PC-9 (cell line): ENCODE results near the gene ABLIM2. TPM values are rescaled to one million over a fixed set of nuclear protein-coding genes. Genes with fewer than 3 reads are reported as not detected.

Experiments
- BruUV-seq: library from RNA; stranded (reverse); fragments of 400-500 nt; replicated peaks from 2 replicates; lab custom pipeline; 2021; lab: Mats Ljungman, UMichigan
- CTCF ChIA-PET: fragments of 300-600 bp; sonication (Branson Sonifier 250); formaldehyde crosslinking; loops from one replicate; lab custom pipeline; 2022; ENCODE audit warnings: antibody characterized with exemption; lab: Charles Lee
- POLR2A ChIA-PET: fragments of 300-600 bp; sonication (Branson Sonifier 250); formaldehyde crosslinking; loops from one replicate; lab custom pipeline; 2022; ENCODE audit warnings: antibody characterized with exemption; ENCODE audit not compliant: unreplicated experiment; lab: Charles Lee
- DNase-seq, 2 experiments: peaks; one replicate each; pipeline versions ENCODE4 v3.0.0 to v3.0.0-alpha.2; 2015 to 2022; ENCODE audit warnings: mixed read lengths in 1 of 2
- H2AFZ ChIP-seq: fragments of 200-600 bp; sonication (generic); 2 replicates; pipeline ENCODE4 v1.8.1; 2017; ENCODE audit warnings: antibody characterized with exemption
- H3F3A ChIP-seq: fragments of 200-600 bp; sonication (generic); 2 replicates; pipeline ENCODE4 v1.8.1; 2017; ENCODE audit warnings: antibody characterized with exemption, mild to moderate bottlenecking, low read depth; ENCODE audit not compliant: insufficient read depth
- H3K27ac ChIP-seq: fragments of 200-600 bp; sonication (generic); 2 replicates; pipeline ENCODE4 v1.6.1; 2016; ENCODE audit warnings: mixed run types
- H3K27me3 ChIP-seq: fragments of 200-600 bp; sonication (generic); 2 replicates; pipeline ENCODE4 v1.6.1; 2016; ENCODE audit warnings: low read depth, mixed run types; ENCODE audit not compliant: insufficient read depth
- H3K36me3 ChIP-seq: fragments of 200-600 bp; sonication (generic); 2 replicates; pipeline ENCODE4 v1.6.1; 2016; ENCODE audit warnings: low read depth, mixed run types
- H3K4me1 ChIP-seq: fragments of 200-600 bp; sonication (generic); replicated peaks from 2 replicates; pipeline ENCODE4 v1.6.1; 2016; ENCODE audit warnings: mixed run types; ENCODE audit not compliant: insufficient read depth
- H3K4me2 ChIP-seq: fragments of 200-600 bp; sonication (generic); 2 replicates; pipeline ENCODE4 v1.6.1; 2017; ENCODE audit warnings: mixed run types
- H3K4me3 ChIP-seq: fragments of 200-600 bp; sonication (generic); 2 replicates; pipeline ENCODE4 v1.6.1; 2016; ENCODE audit warnings: mixed run types
- H3K79me2 ChIP-seq: fragments of 200-600 bp; sonication (generic); 2 replicates; pipeline ENCODE4 v1.6.1; 2017; ENCODE audit warnings: low read depth, mixed run types
- H3K9me2 ChIP-seq: fragments of 200-600 bp; sonication (generic); 2 replicates; pipeline ENCODE4 v1.8.1; 2017; ENCODE audit warnings: mild to moderate bottlenecking; ENCODE audit not compliant: insufficient read depth
- H3K9me3 ChIP-seq: fragments of 200-600 bp; sonication (generic); 2 replicates; pipeline ENCODE4 v1.8.1; 2016; ENCODE audit warnings: low read depth; ENCODE audit not compliant: insufficient read depth
- H4K20me1 ChIP-seq: fragments of 200-600 bp; sonication (generic); 2 replicates; pipeline ENCODE4 v1.8.1; 2017; ENCODE audit not compliant: insufficient read depth
- CTCF ChIP-seq: fragments of 200-600 bp; sonication (generic); conservative IDR thresholded peaks from 2 replicates; pipeline ENCODE4 v1.6.1; 2017; ENCODE audit warnings: mixed run types, antibody characterized with exemption, mild to moderate bottlenecking, moderate library complexity
- EZH2 ChIP-seq: fragments of 200-600 bp; sonication (generic); IDR thresholded peaks from 2 replicates; pipeline ENCODE4 v1.8.0; 2017; ENCODE audit warnings: antibody characterized with exemption, low read depth
- intact Hi-C: fragments of 100-400 bp; cut with micrococcal nuclease; formaldehyde crosslinking; loops from one replicate; pipeline ENCODE4 v1.10.0; 2022; ENCODE audit not compliant: unreplicated experiment
- total RNA-seq: library from RNA; stranded (reverse); gene quantifications from 2 replicates; pipeline ENCODE4 v1.2.3, GENCODE V29; 2021

The ABLIM2 gene
- total RNA-seq, 1 experiment from 2014 or later, result 1.6 TPM

DNA sequence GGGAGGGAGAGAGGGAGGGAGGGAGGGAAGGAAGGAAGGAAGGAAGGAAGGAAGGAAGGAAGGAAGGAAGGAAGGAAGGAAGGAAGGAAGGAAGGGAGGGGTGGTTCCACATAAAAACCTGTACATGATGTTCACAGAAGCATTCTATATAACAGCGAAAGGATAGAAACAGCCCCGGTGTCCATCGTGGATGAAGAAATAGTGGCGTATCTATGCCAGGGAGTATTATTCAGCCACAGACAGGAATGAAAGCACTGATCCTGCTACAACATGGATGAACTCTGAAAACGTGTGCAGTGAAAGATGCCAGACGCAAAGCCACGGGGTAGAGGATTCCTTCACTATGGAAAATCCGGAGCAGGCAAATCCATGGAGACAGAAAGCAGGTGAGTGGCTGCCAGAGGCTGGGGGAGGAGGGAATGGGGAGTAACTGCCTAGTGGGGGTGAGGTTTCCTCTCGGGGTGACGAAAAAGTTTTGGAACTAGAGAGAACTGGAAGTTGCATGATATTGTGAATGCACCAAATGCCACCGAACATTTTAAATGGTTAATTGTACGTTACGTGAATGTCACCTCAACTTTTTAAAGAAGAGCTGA lies 92.2 kb downstream of the ABLIM2 start:
- Histone ChIP-seq H3K4me2 (no peak overlapping the region), H2AFZ (no peak overlapping the region), H3F3A (no peaks in the 10 kb centered on the region), H3K4me3 (no peak overlapping the region), H3K4me1 (no peaks in the 10 kb centered on the region), H3K79me2 (no peaks in the 10 kb centered on the region), H4K20me1 (no peaks in the 10 kb centered on the region), H3K9me3 (no peaks in the 10 kb centered on the region; the same call in 1 of the 2 replicates), H3K9me2 (no peaks in the 10 kb centered on the region), H3K27me3 (peaks cover 12% of the 10 kb centered on the region), H3K27ac (no peak overlapping the region), H3K36me3 (no peaks in the 10 kb centered on the region)
- ChIA-PET POLR2A (no interaction called here), CTCF (no interaction called here)
- intact Hi-C loops, result no loop called here
- TF ChIP-seq EZH2, result no peak
- TF ChIP-seq CTCF, result no peak
- DNase-seq, result no peak
- no TSS peak for BruUV-seq

DNA sequence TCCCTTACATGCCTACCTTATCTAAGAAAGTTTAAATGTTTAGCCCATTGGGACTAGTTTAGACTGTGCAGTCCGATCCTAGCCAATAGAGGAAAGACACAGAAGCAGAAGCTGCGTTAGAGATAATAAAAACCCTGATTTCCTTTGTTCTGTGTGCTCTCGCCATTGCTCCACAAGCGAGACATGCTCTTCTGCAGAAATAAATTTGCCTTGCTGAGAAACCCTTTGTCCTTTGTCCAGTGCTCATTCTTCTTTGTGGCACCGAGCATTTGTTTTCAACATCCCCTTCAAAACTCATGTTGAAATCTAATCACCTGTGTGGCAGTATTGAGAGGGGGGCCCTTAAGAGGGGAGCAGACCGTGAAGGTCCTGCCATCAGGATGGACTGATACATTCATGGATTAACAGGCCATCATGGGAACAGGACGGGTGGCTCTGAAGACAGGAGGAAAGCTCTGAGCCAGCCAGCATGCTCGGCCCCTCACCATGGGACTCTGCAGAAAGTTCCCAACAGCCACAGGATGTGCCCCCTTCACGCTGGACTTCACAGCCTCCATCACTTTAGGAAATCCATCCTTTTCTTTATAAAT lies 94.5 kb downstream of the ABLIM2 start:
- no peak for TF ChIP-seq CTCF
- no peak for TF ChIP-seq EZH2
- Histone ChIP-seq H3K27me3 (peaks cover 2% of the 10 kb centered on the region; the same call in 1 of the 2 replicates), H3K9me2 (no peaks in the 10 kb centered on the region), H4K20me1 (no peaks in the 10 kb centered on the region), H3K4me2 (no peak overlapping the region), H3F3A (no peaks in the 10 kb centered on the region), H3K79me2 (no peaks in the 10 kb centered on the region), H3K9me3 (no peaks in the 10 kb centered on the region; the same call in 1 of the 2 replicates), H2AFZ (no peak overlapping the region), H3K4me1 (no peaks in the 10 kb centered on the region), H3K36me3 (no peaks in the 10 kb centered on the region), H3K27ac (no peak overlapping the region), H3K4me3 (no peak overlapping the region)
- no peak for DNase-seq
- POLR2A ChIA-PET, result no interaction called here
- CTCF ChIA-PET, result no interaction called here
- intact Hi-C loops, result no loop called here
- no TSS peak for BruUV-seq

- Histone ChIP-seq H3K79me2 (no peaks in the 10 kb centered on the region), H3K4me1 (no peaks in the 10 kb centered on the region), H3K4me2 (no peak overlapping the region), H3K27me3 (peaks cover 2% of the 10 kb centered on the region; the same call in 1 of the 2 replicates), H3K9me3 (no peaks in the 10 kb centered on the region; the same call in 1 of the 2 replicates), H3K4me3 (no peak overlapping the region), H3K27ac (no peak overlapping the region), H3K36me3 (no peaks in the 10 kb centered on the region), H3F3A (no peaks in the 10 kb centered on the region), H2AFZ (no peak overlapping the region), H3K9me2 (no peaks in the 10 kb centered on the region), H4K20me1 (no peaks in the 10 kb centered on the region)
- intact Hi-C loops, result no loop called here
- POLR2A ChIA-PET, result no interaction called here
- TF ChIP-seq EZH2, result no peak
- no peak for TF ChIP-seq CTCF
- DNase-seq, result no peak
- no TSS peak for BruUV-seq
- CTCF ChIA-PET, result no interaction called here
These were observed 97.0 kb downstream of the ABLIM2 start for GRCh38 chr4:8061573-8061972.
